GM19372 (cell line): Measurements from ENCODE around the gene PPIL4.
A peak's percentile ranks its signal among the peaks of the same experiment; 100 is the strongest.
"Not testable (repeated sequence)": the region's sequence is repeated elsewhere in the genome, so short reads cannot be mapped to it uniquely, and the experiment has no call there.

Experiments
- ATAC-seq: cut with Tn5 transposase; IDR thresholded peaks from one replicate; pipeline ENCODE4 v1.9.1; 2021; ENCODE audit warnings: mild to moderate bottlenecking, low read depth, moderate library complexity; ENCODE audit not compliant: unreplicated experiment

Gene PPIL4

DNA sequence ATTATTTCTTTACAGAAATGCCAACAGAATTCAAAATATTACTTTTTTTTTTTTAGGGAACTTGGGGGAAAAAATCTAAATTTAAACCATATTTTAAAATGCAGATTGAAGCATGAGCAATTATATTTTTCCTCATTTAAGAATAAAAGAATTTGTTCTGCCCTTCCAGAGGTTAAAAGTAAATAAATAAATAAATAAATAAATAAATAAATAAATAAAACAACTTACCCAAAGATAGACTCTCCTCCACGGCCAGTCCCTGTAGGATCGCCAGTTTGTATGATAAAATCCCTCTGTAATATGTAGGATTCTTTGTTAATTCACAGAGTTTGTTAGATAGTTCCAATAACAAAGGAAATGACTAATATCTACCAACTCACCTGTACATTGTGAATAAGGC lies 4.7 kb downstream of the PPIL4 start:
- ATAC-seq: no peak

DNA sequence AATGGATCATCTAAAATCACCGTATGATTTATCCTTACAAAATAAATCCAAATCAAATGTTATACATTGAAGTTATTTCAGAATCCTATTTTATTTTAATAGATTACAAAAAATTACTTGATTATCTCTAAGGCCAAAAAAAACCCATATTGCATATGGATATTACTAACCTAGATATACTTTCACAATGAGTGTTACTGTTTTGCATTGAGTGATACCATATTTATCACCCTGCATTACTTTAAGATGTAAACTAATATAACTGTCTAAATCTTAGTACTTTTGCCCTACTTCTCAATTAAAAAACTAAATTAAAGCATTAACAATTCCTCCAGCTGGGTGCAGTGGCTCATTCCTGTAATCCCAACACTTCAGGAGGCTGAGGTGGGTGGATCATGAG lies 11.1 kb downstream of the PPIL4 start:
- no peak for ATAC-seq

DNA sequence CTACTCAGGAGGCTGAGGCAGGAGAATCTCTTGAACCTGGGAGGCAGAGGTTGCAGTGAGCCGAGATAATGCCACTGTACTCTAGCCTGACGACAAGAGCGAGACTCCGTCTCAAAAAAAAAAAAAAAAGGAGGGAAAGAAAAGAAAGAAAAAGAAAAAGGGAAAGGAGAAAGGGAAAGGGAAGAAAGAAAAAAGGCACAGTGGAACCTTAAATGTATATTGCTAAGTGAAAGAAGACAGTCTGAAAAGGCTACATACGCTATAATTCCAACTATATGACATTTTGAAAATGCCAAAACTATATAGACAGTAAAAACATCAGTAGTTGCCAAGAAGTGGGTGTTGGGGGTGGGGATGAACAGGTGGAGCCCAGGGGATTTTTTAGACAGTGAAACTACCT lies 16.2 kb downstream of the PPIL4 start:
- no peak for ATAC-seq

- no peak for ATAC-seq
Measured at GRCh38 chr6:149515494-149515893, 30.3 kb downstream of the PPIL4 start.

- ATAC-seq: no peak
Measured at GRCh38 chr6:149513915-149514314, 31.9 kb downstream of the PPIL4 start.

DNA sequence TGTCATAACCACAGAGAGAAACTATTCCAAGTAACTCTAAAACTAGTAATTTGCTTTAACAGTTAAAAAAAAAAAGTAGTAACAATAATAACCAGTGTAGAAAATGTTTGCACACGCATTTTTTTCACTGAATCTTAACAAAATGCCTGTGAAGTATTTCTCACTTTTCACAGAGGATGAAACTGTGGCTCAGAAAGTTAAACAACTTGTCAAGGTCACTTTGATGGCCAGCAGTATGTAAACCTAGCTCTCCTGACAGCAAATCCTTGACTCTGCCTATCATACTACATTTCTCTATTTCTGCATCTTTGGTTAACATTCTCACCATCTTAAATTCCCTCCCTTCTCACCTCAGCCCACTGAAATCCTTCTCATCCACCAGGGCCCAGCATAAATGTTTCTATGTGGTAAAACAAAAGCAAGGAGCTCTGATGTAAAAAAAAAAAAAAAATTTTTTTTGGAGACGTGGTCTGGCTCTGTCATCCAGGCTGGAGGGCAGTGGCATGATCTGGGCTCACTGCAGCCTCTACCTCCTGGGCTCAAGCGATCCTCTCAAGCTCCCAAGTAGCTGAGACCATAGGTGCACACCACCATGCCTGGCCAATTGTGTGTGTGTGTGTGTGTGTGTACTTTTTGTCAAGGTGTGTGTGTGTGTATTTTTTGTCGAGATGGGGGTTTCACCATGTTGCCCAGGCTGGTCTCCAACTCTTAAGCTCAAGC lies 34.9 kb downstream of the PPIL4 start:
- ATAC-seq: no peak

- ATAC-seq: no peak
Measured at GRCh38 chr6:149508485-149508884, 37.4 kb downstream of the PPIL4 start.

GRCh38 chr6:149503872-149504271 lies 42.0 kb downstream of the PPIL4 start:
- no peak for ATAC-seq

DNA sequence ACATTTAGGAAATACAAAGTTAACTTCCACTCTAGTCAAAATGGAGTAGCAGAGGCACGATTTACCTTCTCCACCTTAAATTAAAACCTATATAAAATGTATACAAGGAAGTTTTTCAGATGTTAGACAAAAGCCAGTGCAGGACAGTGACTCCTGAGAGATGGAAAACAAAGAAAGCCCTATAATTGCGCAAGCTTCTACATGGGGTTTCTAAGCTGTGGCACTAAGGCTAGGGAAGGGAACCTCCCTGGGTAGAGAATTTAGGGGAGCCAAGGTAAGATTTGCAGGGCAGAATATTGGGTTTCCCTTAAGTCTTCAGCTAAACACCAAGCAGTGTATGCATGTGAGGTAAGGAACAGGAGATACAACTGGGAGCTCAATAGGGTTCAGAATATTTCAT lies 42.6 kb downstream of the PPIL4 start:
- ATAC-seq: no peak

DNA sequence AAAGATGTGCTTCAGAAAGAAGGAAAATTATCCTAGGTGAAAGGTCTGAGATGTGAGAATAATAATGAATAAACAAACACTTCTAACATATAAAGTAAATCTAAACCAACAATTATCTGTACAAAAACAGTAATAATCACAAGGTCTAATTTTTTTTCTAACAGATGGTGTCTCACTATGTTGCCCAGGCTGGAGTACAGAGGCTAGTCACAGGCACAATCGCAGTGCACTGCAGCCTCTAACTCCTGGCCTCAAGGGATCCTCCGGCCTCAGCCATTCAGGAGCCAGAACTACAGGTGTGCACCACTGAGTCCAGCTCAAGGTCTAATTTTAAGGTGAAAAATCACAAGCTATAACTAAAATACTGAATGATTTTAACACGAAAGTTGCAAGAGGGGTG lies 44.1 kb downstream of the PPIL4 start:
- ATAC-seq: no peak

DNA sequence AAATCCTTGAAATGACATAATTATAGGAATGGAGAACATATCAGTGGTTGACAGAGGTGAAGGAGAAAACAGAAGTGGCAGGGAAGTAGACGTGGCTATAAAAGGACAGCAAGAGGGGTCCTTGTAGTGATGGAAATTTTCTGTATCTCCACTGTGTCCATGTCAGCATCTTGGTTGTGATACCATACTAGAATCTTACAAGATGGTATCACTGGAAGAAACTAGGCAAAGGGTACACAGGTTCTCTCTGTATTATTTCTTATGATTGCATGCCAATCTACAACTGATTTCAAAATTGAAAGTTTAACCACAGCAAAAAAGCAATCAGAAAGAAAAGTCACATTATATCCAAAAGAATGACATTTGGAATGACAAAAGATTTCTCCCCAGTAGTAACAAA lies 44.6 kb downstream of the PPIL4 start:
- ATAC-seq: no peak

DNA sequence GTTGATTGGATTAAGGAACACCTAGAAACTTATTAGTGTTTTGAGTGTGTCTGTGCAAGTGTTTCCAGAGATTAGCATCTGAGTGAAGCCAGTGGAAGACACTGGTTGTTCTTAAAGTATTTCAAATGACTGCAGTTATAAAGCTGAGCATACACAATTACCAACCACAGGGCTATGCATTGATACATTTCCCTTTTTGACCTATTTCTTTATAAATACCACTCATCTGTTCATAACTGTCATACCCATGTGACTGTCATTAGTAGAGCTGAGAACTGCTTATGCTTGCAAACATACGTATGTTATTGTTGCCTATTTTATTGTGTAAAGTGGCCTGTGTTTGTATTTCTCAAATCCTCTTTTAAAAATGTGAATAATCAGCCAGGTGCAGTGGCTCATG lies 45.7 kb downstream of the PPIL4 start:
- ATAC-seq: no peak

DNA sequence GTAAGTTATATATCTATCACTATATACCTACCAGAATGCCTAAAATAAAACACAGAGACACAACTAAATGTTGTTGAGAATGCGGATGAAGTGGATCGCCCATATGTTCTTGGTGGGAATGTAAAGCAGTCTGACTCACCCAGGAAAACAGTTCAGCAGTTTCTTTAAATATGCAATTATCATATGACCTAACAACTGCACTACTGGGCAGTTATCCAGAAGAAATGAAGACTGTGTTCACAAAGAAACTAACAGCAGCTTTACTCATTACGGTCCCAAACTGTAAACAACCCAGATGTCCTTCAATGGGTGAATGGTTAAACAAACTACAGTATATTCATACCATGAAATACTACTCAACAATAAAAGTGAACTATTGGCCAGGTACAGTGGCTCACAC lies 46.8 kb downstream of the PPIL4 start:
- ATAC-seq: no peak

DNA sequence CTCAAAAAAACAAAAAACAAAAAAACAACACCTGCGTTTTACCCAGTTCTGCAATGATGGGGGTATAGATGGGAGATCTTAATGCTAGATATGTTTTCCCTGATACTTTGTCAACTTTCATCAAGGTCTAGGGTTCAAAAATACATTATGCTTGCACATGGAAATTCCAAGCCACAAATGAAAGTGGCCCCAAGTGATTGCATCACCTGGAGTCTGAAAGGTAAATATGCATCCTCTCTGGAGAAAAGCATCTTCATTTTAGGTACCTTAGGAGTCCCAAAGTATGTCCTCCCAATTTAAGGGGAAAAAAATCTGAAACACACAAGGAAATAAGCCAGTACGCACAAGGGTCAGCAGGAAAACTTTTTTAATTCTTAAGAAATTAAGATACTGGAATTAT lies 48.5 kb downstream of the PPIL4 start:
- no peak for ATAC-seq

DNA sequence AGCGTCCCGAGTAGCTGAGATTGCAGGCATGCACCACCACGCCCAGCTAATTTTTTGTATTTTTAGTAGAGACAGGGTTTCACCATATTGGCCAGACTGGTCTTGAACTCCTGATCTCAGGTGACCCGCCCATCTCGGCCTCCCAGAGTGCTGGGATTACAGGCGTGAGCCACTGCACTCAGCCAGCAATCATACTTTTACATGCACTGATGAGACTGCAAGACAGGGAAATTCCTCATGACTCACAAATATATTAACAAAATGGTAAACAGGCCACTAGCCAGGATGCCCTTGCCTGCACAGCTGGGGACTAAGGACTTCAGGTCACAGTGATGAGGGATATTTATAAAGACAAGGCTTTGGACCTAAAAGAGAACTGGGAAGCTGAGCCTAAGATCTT lies 49.2 kb downstream of the PPIL4 start:
- not testable (repeated sequence) for ATAC-seq

- not testable (repeated sequence) for ATAC-seq
Measured at GRCh38 chr6:149495349-149496016, 50.4 kb downstream of the PPIL4 start.

- ATAC-seq: peak; percentile 74
Measured at GRCh38 chr6:149494810-149495209, 51.0 kb downstream of the PPIL4 start.

- no peak for ATAC-seq
Measured at GRCh38 chr6:149493761-149494320, 52.0 kb downstream of the PPIL4 start.

DNA sequence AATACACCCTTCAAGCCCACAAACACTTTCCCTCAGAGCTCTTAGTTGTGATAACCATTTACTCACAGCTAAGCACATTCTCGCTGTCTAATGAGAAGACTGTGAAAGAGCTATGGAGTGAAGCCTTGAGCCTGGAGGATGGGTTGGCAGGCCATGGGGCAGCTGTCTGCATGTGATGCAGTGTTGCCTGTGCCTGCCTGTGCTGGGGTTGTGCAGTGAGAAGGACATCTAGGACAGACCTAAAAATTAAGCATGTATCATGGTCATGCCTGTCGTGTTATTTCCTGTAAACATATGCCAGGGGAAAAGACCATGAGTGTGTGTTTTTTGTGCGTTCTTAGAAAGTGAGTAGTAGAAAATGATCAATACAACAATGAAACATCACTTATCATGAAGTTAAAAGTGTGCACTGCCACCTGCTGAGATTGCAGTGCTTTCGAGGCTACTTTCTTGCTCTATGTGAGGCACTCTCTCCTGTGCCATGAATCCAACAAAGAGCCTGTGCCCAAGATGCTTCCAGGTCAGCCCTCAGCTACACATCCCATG lies 53.0 kb downstream of the PPIL4 start:
- no peak for ATAC-seq

- ATAC-seq: no peak
Measured at GRCh38 chr6:149489967-149490366, 55.9 kb downstream of the PPIL4 start.

- ATAC-seq: no peak
Measured at GRCh38 chr6:149488815-149489214, 57.0 kb downstream of the PPIL4 start.

DNA sequence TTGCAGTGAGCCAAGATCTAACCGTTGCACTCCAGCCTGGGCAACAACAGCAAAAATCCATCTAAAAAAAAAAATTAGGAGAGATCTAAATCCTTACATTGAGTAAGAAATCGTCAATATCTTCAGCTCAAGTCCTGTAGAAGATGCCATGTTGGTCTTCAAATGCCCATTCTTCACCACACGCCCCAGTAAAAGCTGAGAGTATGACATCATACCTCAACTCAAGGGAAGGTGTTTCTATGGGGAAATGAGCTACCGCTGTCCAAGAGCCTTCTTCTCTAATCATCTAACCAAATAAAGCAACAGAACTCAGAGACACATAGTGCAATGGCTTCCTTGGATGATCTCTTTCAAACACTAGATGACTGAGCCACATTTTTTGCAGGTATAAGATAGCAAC lies 58.5 kb downstream of the PPIL4 start:
- no peak for ATAC-seq
